GOT3 (cell line): ENCODE measurements around the gene PHOX2B.
"Not testable (repeated sequence)": the region's sequence is repeated elsewhere in the genome, so short reads cannot be mapped to it uniquely, and the experiment has no call there.

ENCODE experiments used
- DNase-seq: peaks from one replicate; lab custom pipeline; 2025; ENCODE audit warnings: mixed read lengths; lab: John Stamatoyannopoulos, UW

PHOX2B gene

DNA sequence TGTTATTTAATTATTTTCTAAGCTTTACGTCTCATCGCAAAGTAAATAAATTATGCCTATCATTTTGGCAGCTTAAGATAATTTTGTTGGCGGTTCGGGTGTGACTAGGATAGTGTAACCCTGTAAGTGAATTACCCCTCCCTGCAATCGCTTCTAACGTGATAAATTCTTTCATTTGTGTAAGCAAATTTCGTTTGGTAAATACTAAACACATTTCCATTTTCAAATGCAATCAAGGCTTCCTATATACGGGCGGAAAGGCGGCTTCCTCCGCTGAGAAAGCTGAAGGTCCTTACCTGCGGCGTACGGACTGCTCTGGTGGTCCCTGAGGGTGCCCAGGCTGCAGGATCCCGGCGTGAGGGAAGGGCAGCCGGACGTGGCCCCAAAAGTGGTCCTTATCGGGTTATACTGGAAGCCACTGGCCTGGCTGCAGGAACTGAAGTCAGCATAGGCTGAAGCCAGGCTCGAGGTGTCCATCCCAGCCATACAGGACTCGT is 403 bp downstream of the PHOX2B start:
- DNase-seq, result no peak

DNA sequence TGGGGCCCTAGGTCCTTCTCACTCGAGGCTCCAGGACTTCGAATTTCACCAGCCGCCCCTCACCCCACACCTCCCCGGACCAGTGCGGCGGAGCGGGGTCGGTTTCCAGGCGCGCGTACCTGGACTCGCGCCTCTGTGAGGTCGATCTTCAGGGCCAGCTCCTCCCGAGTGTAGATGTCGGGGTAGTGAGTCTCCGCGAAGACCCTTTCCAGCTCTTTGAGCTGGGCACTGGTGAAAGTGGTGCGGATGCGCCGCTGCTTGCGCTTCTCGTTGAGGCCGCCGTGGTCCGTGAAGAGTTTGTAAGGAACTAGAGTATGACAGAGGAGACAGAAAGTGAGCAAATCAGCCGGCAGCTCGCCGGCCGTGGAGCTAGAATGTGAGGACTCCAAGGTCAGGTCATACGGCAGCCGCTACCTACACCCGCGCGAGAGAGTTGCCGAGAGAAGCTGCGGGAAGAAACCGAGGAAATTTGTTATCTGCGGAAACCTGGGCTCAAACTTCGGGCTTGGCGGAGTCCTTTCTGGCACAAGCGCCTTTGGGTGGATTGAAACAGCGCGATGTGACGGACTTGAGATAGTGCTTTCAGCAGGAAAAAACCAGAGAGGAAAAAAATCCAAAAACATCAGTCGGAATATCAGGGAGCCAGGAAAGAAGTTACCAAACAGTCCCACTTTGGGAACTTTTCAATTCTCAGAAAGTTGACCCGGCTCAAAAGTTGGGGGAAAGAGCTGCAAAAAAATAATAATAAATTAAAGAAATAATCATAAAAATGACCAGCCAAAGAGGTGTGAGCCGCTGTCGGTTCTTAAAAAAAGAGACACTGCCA is 1.1 kb downstream of the PHOX2B start:
- no peak for DNase-seq

DNA sequence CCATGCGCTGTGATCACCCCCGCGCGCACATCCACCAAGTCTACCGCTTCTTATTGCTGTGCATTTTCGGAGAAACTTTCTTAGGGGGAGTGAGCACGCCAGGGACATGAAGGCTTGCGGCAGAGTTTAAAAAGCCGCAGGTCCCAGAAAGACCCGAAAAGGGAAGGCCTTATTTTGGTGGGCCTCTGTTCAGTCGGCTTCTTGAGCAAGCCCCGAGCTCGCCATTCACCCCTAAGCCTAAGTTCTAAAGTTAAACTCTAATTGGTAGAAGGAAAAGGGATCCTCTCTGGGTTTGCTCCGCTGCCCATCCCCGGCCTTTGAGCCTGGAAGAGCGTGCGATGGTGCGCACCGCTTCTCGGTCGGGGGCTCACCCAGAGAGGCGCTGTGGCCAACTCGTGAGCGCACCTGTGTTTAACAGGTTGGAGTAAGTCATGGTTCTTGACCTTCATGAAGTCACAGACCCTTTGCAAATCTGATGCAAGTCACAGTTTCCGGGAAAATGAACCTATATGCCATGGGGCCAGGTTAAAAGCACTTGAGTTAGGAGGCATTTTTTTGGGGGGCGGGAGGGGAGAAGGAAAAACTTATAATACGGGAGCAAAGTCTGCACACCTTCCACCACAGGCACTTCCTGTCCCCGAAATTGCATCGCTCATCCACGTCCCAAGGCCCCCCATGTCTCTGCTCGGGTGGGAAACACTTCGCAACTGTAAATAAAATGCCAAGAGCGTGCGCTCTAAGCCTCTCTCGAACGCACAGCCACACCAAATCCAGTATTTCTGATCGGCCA is 1.9 kb downstream of the PHOX2B start:
- DNase-seq, result no peak

DNA sequence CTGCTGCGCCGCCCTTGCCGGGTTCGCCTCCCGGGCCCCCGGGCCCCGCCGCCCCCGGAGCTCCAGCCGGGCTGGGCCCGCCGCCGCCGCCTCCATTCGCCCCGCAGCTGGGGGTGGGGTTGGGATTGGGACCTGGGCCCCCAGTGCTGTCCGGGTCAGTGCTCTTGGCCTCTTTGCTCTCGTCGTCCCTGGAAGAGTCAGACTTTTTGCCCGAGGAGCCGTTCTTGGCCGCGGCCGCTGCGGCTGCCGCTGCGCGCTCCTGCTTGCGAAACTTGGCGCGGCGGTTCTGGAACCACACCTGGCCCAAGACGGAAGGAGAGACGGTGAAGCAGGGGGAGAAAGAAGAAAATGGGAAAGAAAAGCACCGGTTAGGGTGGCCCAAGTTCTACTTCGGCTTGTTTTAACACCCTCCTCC is 2.5 kb downstream of the PHOX2B start:
- no peak for DNase-seq

DNA sequence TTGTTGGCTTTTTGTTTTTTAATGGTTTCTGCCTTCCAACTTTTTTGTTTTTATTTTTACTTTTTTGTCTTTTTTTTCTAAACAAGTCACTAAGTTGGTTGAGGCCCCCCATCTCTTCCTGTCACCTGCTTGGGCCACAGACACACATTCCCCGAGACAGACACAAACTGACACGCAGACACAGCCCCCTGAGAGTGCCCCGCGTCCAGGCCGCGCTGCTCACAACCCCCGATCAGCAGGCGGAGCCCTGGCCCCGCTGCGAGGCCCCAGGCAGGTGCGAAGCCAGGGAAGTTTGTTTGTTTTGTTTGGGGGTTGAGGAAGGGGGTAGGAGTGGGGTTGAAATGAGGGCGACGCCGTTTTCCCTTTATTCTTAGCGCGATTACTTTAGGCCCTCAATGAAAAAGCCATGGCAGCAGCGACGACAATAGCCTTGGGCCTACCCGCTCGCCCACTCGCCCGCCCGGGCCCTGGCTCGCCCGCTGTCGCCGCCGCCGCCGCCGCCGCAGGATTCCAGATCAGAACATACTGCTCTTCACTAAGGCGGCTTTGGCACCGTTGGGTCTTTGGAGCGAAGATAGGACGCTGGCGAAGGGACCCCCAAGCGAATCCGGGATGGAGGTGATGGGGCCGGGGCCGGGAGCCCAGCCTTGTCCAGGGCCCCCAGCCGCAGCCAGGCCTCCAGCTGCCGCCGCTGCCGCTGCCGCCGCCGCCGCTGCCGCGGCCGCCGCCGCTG is 3.1 kb downstream of the PHOX2B start:
- no peak for DNase-seq

DNA sequence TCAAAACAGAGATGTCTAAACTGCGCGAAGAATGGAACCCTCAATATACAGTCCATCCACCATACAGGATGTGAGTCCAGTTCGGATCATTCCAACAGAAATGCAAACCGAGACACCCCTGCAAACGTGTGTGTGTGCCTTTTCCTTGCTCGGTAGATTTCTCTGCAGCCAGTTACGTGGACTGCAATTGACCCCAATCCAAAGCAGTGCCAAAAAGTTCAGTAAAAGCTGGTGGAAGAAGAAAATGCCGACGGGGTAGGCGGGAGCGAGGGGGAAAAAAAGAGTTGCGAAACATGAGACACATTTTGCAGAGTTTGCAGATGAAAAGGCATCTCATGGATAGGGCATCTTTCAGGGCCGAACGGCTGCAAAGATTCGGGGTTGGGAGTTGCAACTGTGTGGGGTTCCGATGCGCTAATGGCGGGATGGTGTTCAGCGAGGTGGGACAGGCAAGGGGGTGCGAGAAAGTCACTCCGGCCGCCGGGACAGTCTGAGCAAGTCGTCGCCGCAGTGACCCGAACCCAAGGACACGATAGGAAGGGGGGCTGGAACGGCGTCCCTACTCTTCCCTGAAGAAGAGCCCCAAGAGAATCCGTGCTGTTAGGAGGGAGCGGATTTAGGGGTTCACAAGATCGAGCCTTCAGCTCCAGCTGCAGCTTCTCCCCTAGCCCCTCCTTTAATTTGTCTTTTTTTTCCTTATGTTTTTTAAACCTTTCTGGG is 3.8 kb downstream of the PHOX2B start:
- no peak for DNase-seq

DNA sequence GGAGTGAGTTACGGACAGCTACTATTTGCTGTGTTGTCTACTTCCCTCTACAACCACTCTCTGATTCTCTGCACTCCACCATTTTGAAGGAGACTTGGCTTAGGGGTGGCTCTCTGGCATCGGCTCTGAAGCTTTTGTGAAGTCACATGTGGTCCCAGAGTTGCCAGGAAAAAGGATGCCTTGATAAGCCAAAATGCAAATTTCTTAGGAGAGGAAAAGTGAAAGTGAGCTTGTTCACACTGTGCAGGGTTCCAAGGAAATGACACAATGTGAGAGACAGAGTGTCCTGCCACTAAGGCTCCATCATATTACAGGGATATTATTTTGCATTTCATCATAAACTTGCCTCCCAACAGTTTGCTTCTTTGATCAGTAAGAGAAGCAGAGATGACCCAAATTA is 7.2 kb downstream of the PHOX2B start:
- DNase-seq, result no peak

DNA sequence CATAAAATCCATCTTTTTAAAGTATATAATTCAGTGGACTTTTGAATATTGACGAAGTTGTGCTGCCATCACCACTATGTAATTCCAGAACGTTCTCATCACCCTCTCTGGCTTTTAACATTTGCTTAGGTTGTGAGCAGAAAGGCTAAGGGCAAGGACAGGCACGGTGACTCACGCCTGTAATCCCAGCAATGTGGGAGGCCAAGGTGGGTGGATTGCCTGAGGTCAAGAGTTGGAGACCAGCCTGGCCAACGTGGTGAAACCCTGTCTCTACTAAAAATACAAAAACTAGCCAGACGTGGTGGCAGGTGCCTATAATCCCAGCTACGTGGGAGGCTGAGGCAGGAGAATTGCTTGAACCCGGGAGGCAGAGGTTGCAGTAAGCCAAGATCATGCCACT is 11.0 kb downstream of the PHOX2B start:
- not testable (repeated sequence) for DNase-seq

DNA sequence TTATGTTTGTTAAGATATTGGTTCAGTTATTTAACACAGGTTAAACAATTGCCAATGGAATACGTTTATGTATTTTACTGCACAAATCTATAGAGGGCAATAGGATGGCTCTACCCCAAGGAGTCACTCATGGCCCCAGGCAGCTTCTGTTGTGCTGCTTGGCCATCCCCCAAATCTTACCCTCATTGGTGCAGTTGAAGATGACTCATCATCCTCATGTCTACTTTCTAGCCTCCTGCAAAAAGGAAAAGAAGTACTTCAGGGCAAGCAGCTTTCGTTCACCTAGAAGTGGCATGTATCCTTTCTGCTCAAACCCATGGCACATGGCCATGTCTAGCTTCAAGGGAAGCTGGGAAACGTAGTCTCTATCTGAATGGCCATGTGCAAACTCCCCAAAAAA is 14.2 kb downstream of the PHOX2B start:
- no peak for DNase-seq

DNA sequence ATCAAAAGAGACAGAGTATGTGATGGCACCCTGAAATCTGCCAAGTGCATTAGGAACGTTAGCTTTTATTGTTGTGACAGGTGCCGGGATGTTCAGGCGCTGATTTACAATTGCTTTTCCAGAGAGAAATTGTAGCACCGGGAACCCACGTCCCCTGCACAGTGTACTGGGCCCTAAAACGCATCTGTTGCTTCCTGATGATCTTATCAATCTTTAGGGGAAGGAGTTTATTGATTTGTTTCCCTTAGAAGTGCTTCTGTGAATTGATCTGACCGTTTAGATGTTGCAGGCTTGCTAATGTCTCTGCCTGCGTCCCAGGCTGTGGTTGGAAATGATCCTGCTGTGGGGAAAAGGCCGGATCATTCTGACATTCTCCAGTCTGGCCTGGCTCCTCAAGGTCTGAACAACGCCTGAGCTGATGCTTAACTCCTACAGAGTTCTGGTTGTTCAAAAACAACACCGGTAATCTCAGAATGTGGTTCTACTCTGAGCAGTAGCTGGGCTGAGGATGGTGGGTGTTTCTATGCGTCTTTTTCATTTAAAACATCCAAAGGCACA is 16.9 kb downstream of the PHOX2B start:
- DNase-seq, result no peak

DNA sequence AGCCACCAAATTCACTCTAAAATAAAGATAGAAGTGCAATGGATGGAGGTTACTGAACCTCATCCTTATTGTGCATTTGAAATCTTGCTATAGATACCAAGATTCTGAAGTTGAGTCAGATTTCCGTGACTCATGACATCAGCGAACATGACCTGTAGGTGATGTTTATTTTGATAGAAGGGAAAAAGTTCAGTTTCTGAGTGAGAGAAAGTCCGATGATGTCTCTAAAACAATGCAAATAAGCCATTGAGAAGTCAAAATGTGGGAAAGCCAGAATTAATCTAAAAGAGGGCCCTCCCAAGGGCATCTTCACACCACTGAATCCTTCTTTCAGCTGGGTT is 20.0 kb downstream of the PHOX2B start:
- no peak for DNase-seq

DNA sequence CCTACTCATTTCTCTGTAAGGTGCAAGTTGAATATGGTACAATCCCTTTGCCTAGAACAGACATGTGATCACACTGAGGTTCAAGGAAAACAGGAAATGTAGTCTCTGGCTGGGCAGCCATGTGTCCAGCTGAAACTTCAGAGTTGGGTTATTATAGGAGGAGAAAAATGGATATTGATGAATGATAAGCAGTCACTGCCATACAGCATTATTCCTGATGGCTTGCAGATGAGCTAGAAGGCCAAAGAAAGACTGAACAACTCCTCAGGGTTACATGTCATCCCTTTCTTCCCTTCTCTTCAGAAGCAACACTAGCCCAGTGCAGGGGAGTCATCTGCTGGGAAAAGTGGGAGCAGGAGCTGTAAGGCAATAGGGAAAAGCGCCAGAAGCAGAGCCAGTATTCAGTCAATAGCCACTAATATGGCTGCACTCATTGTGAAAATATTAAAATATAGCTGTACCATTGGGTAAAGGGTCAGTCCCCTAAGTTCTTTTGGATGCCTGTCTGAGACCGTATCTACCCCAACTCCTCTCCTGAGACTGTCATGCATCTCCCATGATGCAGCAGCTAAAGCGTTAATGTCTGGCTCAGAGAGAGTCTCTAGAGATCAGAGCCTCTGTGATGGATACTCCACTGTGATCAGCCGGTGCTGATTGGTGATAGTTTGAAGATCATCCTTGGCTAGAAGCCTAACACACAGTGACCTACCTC is 20.5 kb downstream of the PHOX2B start:
- no peak for DNase-seq

DNA sequence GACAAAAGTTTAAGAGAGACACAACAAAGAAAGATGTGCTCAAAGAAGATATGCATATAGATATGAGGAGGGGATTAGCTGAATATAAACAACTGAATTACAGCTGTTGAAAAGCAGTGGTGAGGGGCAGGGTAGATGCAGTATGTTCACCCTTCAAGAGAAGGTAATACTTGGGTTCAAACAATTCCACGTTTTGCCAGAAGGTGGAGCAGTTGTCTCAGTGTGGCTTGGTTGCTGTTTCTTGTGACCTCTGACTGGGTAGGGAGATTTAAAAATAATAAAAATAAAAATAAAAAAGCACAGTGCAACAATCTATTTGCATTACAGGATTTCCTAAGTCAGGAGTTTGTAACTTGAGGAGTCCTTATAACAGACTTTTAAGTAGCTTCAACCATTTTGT is 23.3 kb downstream of the PHOX2B start:
- DNase-seq, result no peak

DNA sequence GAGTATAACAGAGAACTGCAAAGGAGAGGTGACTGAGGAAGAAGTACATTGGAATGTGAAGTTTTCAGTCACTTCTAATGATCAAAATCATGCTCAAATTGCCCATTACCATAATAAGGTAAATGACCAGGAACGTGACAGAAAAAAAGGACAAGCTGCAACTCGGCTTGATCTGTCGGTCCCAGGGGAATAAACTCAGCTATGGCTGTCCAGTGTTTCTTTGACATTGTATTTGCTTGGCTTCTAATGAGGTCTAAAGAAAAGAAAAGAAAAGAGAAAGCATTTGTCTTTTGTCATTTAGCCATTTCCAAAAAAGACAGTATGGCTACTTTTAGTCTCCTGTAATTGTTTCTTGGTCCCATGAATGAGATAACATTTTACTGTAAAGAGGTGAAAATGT is 25.2 kb downstream of the PHOX2B start:
- no peak for DNase-seq

DNA sequence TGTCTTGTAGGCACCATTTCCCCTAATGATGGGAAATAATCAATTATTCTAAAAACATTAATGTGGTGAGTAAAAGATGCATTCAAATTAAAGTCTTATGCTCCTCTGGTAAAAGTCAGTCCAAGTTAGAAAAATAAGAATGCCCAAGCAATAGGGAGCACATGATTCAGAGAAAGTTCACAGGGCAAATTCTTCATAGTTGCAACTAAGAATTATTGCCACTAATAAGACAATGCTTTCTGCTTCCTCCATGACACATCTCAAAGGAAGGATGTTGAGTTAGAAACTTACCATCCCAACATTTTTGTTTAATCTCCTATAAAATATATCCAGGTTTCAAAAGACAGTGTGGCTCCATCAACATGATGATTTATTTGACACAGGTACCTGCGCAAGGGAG is 26.3 kb downstream of the PHOX2B start:
- DNase-seq, result no peak

DNA sequence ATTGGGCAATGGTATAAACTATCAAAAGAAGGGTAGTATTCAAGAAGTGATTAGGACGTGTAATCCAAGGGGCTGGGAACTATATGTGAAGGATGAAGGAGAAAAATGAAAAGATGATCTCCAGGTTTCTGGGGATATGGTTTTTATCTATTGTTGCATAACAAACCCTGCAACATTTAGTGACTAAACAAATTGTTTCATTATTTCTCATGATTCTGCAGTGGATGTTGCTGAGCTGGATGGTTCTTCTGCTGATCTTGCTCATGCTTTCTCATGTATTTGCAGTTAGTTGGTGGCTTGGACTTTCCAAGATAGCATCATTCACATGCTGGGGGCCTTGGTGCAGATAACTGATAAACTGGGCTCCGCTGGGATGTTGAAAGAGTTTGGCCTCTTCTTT is 29.1 kb downstream of the PHOX2B start:
- no peak for DNase-seq

DNA sequence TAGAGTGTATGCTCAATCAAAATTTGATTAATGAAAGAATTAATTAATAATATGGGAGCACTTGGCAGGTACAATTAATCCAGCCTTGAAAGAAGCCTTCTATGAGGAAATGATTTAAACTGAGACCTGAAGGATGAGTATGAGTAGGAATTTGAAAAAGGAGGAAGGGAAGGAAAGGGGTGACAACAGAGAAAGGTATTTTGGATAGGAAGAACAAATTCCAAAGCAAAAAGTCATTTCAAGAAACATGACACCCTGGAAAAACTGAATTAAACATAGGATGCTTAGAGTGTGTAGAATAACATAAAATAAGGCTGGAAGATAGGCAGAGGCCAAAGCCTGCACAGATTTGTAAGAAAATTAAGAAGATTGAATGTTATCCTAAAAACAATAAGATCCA is 29.6 kb downstream of the PHOX2B start:
- DNase-seq, result no peak

DNA sequence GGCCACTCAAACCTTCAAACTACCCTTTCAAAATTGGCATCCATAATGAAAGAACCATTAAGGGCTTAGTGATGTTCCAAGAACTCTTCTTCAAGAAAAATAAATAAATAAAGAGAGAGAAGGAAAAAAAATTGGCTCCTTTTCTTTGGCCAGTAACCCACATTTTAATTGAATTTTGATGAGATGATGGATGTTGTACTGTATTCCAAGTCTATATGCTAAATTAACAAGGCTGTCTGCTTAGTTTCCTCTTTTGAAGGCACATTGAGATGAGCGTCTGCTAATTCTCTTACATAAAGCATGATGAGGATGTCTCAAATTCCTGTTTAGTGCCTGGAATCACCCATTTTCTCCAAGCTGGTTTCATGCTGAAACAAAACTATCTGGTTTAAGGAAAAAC is 33.4 kb downstream of the PHOX2B start:
- DNase-seq, result no peak

DNA sequence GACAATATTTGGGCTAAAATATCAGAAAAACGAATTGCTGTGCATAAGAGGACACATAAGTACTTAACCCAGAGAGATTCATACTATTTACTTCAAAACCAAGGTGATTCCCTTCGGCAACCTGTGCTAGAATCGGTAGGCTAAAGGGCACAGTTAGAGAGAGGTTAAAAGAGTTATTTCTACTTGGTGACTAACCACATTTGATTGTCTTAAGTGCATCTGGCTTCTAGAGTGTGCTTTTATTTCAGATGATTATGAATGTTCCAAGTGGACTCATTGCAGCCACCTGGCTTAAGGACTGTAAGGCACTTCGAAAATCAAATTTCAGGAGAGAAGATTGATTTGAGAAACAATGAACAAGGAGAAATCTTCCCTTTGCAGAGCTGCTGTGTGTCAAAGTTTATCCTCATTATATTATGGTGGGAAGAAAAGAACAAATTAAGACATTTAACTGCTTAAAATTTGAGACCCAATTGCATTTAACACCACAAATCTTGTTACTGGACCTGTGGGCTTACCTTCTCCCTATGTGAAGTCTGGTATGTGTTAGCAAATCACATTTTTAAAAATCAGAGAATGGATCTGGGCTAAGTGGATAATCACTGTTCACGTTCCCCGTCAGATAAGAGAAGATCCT is 34.0 kb downstream of the PHOX2B start:
- no peak for DNase-seq

DNA sequence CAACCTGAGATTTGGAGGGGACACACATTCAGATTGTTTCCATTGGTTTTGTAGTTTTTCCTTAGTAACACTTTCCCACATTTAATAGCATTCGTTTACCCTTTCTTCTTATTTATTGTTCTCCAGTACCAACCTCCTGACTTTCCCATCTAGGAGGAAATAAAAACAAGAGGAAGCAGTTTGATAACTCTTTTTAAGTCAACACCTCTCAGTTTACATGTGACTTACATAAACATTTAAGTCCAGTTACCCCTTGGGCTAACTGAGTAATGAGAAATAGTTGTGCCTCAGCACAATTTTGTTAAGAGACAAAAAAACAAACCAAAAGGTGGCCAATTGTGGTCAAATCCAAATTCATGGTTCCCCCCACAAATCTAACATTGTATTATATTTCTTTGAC is 34.8 kb downstream of the PHOX2B start:
- no peak for DNase-seq

DNA sequence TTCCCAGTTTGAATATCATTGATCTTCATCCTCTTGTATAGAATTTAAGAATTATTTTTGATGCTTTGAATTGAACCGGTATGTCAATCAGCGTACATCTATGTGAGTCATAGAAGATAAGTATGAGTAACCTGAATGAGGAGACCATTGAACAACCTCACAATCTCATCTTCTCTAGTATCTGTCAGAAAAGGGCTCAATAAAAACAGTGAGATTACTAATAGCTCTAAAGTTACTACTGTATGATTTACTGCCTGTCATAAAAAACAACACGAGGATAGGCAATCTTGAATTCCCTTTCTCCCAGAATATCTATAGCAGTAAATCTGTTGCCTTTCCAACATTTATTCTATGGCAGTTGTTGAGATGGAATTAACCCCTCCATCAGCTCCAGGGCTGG is 36.1 kb downstream of the PHOX2B start:
- no peak for DNase-seq
